Stimulated activated CD4-positive, alpha-beta T cell treated with anti-CD3 and anti-CD28 coated beads, Interleukin-12 subunit alpha, Interleukin-12 subunit beta, amount 100 ng/mL, for 4 hours (primary cell): ENCODE results near the gene OVOL1.

Source experiments
- DNase-seq: peaks from one replicate; pipeline ENCODE4 v3.0.0-alpha.2; 2020

Gene OVOL1

DNA sequence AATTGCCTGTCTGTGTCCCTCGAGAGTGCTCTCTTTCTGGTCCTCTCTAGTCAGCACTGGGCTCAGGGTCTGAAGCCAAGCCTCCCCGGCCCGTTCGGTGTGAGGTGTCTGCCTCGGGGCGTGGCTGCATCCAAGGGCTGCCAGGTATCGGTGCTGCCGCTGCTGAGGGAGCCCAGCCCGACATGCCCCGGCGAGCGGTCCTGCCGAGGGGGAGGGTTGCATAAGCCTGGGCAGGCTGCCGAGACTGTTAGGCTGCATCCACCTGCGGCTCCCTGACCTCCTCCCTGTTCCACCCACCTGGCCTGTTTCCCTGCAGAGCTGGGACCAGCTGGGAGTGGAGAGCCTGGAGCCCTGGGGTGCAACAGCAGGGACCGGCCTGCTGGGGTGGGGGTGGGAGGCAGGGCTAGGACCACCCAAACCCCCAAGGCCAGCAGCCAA lies 6.3 kb downstream of the OVOL1 start:
- DNase-seq = no peak

DNA sequence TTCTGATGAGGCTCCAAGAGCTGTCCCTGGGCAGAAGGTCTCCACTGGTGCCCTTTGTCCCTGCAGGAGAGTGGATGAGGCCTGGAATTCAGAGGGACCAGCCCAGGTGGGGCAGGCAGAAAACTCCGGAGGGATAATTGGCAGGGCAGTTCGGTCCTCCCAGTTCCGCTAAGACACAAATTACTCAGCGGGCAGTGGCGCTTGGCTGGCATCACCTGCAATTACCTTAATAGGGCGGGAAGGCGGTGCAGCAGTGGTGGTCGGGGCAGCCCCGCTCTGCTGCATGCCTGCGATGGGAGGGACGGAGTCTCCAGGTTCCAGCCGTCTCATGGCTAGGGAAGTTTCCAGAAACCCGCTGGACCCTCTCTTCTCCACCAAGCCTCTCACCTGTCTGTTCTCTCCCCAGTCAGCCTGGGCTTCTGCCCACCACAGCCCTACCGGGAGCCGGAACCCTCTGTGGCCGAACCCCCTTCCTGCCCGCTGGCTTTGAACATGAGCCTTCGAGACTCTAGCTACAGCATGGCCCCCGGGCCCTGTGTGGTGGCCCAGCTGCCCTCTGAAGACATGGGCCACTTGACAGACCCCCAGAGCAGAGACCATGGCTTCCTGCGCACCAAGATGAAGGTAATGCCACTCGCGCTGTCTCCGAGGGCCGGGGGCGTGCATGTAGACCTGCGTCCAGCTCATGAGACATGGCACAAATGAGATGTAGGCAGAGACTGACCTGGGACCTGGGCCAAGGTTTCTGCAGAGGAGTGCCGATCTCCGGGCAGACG lies 7.0 kb downstream of the OVOL1 start:
- no peak for DNase-seq

DNA sequence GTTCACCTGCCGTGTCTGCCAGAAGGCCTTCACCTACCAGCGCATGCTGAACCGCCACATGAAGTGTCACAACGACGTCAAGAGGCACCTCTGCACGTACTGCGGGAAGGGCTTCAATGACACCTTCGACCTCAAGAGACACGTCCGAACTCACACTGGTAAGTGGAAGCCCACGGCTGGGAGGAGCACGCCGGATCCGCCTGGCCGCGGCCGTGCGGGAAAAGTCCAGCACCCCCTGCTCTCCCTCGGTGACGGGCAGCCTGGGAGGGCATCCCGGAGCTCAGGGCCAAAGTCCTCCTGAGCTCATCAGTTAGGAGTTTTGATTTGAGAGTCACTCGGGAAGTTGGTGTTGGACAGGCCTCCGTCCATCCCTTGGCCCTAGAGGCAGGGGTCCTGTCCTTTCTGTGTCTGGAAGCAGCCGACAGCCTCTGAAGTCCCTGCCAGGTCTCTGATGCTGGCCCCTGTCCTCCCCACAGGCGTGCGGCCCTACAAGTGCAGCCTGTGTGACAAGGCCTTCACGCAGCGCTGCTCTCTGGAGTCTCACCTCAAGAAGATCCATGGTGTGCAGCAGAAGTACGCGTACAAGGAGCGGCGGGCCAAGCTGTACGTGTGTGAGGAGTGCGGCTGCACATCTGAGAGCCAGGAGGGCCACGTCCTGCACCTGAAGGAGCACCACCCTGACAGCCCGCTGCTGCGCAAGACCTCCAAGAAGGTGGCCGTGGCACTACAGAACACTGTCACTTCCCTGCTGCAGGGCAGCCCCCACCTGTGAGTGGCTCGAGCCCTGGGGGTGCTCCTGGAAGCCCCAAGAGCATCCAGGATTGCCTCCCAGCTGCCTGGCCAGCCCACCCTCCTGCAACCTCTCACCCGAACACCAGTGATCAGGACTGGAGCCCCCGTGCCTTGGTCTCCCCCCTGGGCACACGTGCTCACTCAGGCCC lies 8.0 kb downstream of the OVOL1 start:
- no peak for DNase-seq

DNA sequence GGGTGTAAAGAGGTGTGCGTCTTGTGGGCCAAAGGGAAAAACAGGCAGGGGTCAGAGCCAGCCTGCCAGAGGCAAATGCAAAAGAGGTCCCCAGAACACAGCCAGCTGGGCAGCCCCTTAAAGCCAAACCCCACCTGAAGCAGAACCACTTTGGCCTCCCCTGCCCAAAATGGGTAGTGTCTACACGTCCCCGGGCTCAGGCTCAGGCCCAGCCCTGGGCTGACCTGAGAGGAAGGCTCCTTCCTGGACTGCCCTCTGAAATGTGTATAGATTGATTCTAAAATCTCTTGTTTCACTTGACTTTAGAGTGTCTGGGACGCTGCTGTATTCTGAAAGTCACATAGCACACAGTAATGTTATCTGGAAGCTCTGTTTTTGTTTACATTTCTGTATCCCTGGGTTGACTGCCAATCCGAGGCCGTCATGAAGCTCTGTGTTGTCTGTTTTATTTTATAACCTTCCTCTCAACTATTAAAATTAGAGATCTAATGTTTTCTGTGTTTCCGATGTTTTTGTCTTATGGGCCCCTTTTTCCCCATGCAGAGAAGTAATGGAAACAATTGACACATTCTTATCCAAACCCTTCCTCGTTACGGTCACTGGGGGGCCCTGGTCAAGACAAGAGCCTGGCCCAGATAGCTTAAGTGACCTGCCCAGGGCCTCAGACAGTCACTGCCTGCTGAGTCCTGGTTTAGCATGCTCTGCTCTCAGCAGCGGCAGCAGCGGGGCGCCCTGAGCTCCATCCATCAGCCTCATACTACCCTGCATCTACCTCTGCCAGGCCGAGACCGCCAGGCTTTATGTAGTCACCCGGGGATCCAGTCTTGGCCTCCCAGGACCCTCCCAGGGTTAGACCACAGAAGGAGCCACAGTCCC lies 10.1 kb downstream of the OVOL1 start:
- no peak for DNase-seq

DNA sequence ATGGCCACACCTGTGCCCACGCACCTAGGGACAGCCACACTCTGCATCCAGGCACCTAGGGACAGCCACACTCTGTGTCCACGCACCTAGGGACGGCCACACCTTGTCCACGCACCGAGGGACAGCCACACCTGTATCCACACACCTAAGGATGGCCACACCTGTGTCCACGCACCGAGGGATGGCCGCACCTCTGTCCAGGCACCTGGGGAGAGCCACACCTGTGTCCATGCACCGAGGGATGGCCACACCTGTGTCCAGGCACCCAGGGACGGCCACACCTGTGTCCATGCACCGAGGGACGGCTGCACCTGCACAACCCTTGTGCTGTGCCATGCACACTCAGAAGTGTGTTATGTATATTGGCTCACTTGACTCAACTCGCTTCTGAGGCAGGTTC lies 10.8 kb downstream of the OVOL1 start:
- DNase-seq = no peak

DNA sequence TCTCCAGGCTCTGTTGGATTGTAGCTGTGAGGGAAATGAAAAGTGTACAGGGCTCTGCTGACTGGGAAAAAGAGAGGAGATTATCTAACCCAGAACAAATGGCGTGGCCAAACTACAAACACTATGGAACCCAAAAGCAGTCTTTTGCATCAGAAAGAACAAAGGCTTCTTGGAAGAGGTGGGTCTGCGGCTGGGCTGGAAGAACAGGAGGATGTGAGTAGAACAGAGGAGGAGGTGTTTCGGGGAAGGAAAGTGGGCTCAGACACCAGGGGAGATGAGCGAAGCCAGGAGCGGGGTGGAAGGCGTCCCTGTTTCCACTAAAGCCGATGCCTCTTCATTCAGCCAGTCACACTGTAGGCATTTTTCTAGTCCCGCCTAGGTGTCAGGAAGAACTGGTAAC lies 12.0 kb downstream of the OVOL1 start:
- DNase-seq = no peak

DNA sequence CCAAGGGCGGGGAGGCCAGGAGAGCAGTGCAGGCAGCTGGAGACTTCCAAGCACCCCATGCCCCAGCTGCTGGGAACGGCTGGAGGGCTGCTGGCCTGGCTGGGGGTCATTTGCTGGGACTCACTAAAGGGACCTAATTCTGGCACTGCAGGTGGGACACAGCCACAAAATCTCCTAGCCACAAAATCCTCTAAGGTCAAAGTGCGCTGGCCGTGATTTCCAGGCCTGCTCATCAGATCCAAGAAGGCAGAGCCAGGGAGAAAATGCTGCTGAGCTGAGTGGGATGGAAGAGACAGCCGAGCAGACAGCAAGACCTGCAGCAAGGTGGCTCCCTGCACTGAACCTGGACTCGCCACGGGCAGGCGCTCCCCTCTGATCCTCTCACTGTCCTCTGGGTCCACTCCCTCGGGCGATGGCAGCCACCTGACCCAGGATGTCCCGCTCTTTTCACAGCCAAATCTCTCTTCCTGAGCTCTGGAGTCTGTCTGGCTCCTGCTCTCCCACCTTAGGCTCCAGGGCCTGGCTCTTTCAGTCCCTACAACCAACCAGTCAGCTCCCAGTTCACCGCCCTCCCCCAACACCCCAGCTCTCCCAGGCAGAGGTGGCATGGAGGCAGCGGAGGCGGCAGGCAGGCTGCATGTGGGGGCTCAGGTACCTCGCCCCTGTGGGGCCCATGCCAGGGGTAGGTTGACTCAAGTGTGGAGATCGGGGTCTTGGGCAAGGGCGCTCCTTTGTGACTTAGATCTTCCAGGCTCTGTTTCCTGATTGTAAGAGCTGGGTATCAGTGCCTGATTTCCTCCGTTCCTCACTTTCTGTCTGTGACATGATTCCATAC lies 14.5 kb downstream of the OVOL1 start:
- no peak for DNase-seq

DNA sequence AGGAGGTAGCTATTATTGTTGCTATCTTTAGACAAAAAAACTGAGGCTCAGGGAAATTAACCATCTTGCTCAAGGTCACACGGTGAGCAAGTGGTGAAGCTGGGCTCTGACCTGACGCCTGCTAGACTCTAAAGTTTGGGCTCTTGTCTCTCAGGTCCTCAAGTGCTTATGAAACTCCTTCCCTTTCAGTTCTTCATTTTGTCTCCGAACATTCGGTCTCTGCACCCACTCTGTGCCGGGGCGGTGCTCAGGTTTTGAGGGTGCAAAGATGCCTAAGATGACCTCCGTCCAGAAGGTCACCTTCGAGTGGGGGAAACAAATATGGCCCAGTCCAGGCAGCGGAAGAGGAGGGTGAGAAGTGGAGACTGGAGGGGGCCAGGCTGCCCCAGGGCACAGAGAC lies 16.0 kb downstream of the OVOL1 start:
- DNase-seq = no peak

DNA sequence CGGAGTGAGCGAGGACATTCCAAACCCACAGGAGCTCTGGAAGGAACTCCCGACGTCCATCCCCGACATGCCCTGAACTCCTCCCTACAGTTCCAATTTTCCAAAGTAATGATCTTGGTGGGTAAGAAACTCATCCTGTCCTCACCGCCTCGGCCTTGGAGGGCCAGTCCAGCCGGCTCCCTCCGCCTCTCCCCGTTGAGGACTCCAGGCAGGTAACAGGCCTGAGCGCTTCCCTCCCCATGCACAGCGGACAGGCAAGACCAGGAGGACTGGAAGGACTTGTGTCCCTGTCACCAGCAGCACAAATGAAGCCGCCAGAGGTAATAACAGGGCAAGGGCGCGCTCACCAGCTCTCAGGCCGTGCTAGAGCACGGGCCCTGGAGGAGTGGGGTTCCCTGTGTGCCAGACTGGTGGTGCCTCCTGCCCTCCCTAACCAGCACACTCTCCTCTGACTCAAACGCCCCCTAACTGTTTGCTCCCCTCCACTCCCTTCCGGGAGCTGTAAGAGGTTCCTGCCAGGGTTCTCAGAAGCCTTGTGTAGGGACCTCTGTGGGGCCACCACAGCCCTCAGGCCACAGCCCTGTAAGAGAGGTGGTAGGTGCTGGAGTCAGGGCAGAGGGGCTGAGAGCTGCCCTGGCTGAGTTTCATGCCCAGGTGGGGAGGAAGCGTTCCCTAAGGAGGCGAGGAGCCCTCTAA lies 17.1 kb downstream of the OVOL1 start:
- no peak for DNase-seq

DNA sequence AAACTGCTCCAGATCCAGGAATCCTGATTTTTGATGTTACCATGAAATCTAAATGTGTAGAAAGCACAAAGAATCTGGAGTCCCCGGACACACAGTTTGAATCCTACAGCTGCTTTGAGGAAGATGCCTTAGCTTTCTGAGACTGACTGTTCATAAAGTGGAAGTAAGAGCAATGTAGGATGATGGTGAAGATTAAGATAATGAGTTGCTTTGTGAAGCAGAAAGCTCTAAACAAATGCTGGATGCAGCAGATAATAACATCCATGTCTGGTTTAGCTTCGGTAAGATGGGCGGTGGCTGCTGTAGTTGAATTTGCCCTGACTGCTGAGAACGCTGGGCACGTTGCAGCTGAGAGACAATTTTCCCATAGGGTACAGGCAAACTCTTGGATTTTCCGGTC lies 20.1 kb downstream of the OVOL1 start:
- DNase-seq = no peak

DNA sequence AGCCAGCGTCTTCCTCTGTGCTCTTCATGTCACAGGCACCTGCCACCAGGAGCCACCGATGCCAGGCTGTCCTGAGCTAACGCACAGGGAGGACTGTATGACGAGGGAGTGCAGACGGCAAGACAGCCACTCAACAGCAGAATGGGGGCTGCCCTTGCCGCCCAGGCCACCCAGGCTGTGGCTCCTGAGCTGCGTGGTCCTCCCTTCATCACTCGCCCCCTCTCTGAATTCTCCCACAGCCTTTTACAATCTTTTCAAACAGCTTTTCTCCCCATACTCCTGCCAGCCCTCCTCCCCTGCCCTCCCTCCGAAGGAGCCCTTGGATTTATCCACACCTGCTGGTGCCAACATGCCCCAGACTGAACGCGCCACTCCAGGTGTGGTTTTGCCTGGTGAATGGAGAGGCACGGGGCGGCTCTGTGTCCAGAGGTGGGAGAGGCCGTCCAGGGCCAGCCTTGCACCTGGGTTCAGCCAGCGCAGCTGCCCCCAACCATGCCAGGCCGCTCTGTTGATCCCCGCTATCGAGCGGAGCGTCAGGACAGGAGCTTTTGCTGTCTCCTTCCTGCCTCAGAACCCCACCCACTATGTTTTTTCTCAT lies 22.0 kb downstream of the OVOL1 start:
- no peak for DNase-seq

DNA sequence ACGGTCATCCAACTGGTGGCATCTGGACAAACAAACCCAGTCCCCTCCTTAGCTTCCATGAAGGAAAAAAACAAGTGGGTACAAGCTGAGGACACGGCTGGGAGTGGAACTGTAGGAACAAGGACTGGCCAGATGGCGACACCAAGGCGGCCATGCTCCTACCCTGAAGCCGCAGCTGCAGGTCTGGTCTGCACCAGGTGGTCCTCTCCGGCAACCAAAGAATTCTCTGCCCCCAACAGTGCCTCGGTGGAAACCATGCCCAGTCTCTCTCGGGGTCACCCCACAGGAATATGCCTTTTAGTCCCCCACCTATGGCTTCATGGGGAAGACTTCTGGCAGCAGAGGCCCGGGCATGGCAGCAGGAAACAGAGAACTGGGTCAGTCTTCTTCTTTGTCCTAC lies 22.6 kb downstream of the OVOL1 start:
- DNase-seq = no peak

DNA sequence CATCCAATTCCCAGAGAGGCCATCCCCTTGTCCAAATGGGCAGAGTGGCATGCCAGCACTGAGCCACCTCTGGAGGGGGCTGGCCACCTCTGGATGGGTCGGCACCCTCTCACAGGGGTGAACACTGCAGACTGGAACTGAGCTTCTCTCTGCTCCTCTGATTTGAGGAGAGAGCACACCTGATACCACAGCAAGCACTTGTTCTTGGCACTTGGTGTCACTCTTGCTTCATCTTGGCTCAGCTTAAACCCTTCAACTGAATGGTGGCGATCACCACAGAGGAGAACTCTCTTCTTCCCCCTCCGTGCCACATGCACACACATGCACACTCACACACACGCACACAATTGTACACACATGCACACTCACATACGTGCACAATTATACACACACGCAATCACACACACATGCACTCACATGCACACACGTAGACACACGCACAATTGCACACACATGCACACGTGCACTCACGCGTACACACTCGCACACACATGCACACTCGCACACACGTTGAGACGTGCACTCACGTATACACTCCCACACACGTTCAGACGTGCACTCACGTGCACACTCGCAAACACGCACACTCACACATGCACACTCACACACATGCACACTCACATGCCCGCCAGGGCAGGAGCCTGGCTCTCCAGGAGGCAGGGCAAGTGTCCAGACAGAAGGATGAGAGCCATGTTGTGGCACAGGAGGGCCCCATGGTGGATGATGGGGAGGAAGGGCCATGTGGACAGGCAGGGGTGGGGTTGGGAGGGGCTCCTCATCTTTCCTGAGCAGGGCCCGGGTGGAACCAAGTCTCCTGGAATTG lies 23.4 kb downstream of the OVOL1 start:
- DNase-seq = no peak

DNA sequence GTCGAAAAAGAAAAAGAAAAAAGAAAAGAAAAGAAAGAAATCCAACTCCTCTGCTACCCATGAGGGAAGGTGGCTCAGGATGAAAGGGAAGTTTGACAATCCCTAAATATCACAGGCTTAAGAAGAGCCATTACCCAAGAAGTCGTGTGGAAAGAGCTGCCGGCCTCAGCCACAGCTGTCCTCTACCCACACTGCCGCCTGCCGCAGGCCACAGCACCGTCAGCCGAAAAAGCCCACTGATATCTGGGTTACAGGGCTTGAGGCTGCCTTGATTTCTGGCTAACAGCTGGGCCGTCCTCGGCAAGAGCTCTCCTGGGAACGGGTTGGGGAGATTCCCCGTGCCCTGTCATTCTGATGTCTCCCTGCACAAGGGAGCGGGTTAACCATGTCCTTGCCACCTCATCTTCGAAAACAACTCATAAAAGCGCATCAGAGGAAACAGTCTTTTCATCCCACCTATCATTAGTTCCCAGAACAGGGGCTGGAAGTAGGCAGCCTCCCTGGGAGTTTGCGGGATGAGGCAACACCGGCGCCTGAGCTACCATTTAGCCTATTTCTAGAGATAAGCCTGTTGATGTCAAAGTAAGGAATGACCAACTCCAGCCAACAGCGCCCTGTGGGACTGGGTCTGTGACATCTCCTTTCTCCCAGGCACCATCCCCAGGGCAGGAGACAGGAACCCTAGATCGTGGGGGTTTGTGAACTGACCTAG lies 25.1 kb downstream of the OVOL1 start:
- no peak for DNase-seq

DNA sequence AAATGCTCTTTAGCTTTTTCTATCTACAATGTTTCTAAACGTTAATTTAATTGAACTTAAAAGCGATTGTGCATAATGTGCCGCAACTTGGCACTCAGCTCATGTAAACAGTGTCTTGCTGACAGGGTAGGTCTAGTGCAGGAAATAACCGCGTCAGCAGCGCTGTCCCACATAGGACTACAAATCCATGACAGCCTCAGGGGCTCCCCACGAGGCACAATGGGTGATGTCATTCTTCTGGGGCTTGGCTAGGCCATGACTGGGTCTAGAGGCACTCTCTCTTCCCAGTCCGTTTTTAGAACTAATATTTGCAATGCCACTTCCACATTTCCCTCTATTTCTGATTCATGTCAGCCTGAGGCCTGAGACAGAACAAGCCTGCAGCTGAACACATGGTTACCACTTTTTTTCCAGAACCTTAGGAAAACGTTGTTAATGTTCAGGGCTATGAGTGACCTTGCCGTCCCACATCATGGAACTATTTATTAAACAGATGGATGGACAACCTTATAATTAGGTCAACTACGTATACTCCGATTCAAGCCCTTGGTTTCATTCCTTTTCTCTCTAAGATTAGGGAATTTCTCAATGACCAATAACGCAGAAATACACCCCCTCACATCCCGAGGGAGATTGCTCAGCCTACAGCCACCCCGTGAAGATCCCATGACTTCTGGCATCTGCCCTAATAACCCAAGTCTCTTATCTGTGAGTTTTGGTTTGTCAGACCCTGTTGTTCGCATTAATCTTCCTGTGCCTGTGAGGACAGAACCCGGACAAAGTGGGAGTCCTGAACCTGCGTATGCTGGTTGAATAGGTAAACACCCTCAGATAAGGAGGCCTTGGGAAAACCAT lies 27.5 kb downstream of the OVOL1 start:
- no peak for DNase-seq

DNA sequence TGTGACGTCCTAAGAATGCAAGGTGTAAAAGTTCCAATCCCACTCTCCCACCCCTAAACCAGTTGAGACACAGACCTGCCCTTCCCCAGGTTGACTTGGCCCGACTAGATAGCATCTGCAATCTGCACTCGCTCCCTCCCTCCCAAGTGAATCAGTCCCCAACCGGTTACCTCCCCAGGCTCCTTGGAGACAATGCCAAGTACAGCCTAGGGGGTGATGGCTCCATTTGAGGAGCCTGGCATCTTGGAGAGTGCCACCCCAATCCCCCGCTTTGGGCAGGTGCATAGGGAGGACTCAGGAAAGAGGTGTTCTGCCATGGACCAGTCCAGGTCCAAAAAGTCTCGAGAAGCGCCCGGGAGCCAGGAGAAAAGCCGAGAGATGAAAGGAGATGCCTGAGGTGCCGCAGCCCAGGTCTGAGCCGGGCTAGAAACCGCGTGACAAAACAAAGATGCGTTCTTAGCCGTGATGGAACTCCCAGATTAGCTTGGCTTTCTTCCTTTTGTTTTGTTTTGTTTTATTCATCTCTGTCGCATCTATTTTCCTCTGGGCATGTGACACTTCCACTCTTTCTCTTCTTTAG lies 28.2 kb downstream of the OVOL1 start:
- no peak for DNase-seq

DNA sequence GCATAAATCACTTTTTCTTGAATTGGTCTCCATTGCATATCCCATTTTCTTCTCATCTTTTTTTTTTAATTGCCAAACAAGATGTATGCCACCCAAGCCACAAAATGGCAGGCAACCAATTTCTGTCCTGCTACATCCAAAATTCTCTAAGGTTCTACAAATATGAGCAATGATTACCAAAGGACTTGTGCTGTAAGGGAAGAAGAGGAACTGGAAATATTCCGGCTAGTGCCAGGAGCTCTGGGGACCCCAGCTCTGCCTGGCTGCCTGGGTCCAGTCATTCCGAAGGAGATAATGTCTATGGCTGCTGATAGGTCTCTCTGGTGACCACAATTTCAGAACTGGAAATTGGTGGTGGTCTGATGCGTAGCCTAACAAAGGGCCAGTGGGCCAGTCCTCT lies 29.8 kb downstream of the OVOL1 start:
- DNase-seq = no peak

DNA sequence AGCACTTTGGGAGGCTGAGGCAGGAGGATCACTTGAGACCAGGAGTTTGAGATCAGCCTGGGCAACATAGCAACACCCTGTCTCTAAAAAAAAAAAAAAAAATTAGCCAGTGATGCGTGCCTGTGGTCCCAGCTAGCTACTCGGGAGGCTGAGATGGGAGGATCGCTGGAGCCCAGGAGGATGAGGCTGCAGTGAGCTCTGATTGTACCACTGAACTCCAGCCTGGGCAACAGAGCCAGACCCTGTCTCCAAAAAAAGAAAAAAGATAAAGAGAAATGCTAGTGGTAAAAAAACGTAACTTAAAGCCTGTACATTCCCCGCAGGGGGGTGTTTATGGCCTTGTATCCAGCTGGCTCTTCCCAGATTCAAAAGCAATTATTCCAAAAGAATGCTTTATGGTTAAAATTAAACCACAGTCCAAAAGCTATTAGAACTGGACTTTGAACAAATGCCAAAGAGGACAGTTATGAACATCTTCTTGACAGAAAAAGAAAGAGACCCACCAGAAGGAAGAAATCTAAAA lies 30.5 kb downstream of the OVOL1 start:
- no peak for DNase-seq
